Measurements from ENCODE around the gene TDRD9. TPM values are rescaled to one million over a fixed set of nuclear protein-coding genes. Genes with fewer than 3 reads are reported as not detected.

TDRD9 gene
- total and polyA plus RNA-seq, 2 experiments from 2014 or later: 0.24 TPM; not detected in 1

DNA sequence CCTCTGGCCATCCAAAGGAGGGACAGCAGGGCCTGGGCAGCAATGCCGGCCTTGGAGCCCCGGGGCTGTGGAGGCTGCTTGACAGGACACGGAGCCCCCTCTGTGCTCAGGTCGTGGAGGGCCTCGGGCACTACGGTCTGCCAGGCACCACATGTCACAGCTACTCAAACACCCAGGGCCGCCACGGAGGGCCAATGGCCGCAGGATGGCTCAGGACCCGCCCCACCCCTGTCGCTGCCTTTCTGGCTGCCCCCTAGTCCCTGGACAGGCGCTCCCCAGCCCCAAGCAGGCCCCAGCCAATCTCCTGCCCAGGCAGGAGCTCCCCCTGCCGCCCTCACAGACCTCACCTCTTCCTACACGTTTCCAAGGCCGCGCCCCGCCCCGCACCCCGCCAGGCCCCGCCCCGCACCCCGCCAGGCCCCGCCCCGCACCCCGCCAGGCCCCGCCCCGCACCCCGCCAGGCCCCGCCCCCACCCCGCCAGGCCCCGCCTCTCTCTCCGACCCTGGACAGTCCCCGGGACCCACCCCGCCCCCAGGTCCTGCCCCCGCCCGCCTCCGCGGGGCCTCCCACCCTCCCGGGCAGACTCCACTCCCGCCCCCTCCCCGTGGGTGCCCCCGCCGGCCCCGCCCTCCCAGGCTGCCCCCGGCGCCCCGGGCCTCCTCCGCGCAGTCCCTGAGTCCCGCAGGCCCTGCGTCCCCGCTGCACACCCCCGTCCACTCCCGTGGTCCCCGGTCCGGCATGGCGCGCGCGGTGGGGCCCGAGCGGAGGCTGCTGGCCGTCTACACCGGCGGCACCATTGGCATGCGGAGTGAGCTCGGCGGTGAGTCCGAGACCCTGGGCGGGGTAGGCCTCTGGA lies 157.0 kb downstream of the TDRD9 start, which contains the start of gene ASPG:
Gene ASPG, plus strand, starts transcription at position 669 of the 857 bp plus-strand sequence. Its CDS starts 71 bp downstream, at position 740.
- Mint-ChIP-seq H3K9me3 (no peaks in the 10 kb centered on the region; the same call in 2 of the 3 replicates), H3K36me3 (ENCODE audit: low read depth) (no peaks in the 10 kb centered on the region; the same call in 2 of the 3 replicates), H3K4me3 (peak within 1 kb of the TSS; percentile 56), H3K4me1 (peaks cover 5% of the 10 kb centered on the region; the same call in 2 of the 3 replicates), H3K27me3 (ENCODE audit: insufficient read depth, low read depth, poor library complexity) (peaks cover 19% of the 10 kb centered on the region), H3K27ac (no peak within 1 kb of the TSS; the same call in 1 of the 2 replicates)
- peak within 1 kb of the TSS; percentile 86 for H3K4me2 ChIP-seq
- no peak within 1 kb of the TSS for H3K27ac ChIP-seq (ENCODE audit: low read depth)
- peak within 1 kb of the TSS; percentile 90 for H2AFZ ChIP-seq
- H4K20me1 ChIP-seq (replicated peaks; ENCODE audit: insufficient read depth): no peaks in the 10 kb centered on the region
- H3K36me3 ChIP-seq (ENCODE audit: insufficient read depth): no peaks in the 10 kb centered on the region
- no peaks in the 10 kb centered on the region for H3K79me2 ChIP-seq (replicated peaks; ENCODE audit: insufficient read depth)
- no peaks in the 10 kb centered on the region for H3F3A ChIP-seq (replicated peaks; ENCODE audit: low read depth)
- peak within 1 kb of the TSS; percentile 62 for H3K4me3 ChIP-seq
- H3K27me3 ChIP-seq (ENCODE audit: insufficient read depth): peaks cover 8% of the 10 kb centered on the region; the same call in 1 of the 2 replicates
- ATAC-seq: peak; percentile 82
- 0 out of 2 replicates have a peak, but pooled peaks cover 3% of the 10 kb centered on the region for H3K4me1 ChIP-seq (ENCODE audit: insufficient read depth)
- TF ChIP-seq STAT1 (IDR thresholded peaks at IDR 0.05; ENCODE audit: unreplicated experiment) (no peak), CREB1 (CRISPR knock-in tag; IDR thresholded peaks at IDR 0.05; ENCODE audit: low read depth) (no peak), ZNF331 (CRISPR knock-in tag; IDR thresholded peaks at IDR 0.05; ENCODE audit: low read depth) (no peak), NANOG (IDR thresholded peaks at IDR 0.05; ENCODE audit: borderline replicate concordance) (no peak)
- TF ChIP-seq, protein P1, sequence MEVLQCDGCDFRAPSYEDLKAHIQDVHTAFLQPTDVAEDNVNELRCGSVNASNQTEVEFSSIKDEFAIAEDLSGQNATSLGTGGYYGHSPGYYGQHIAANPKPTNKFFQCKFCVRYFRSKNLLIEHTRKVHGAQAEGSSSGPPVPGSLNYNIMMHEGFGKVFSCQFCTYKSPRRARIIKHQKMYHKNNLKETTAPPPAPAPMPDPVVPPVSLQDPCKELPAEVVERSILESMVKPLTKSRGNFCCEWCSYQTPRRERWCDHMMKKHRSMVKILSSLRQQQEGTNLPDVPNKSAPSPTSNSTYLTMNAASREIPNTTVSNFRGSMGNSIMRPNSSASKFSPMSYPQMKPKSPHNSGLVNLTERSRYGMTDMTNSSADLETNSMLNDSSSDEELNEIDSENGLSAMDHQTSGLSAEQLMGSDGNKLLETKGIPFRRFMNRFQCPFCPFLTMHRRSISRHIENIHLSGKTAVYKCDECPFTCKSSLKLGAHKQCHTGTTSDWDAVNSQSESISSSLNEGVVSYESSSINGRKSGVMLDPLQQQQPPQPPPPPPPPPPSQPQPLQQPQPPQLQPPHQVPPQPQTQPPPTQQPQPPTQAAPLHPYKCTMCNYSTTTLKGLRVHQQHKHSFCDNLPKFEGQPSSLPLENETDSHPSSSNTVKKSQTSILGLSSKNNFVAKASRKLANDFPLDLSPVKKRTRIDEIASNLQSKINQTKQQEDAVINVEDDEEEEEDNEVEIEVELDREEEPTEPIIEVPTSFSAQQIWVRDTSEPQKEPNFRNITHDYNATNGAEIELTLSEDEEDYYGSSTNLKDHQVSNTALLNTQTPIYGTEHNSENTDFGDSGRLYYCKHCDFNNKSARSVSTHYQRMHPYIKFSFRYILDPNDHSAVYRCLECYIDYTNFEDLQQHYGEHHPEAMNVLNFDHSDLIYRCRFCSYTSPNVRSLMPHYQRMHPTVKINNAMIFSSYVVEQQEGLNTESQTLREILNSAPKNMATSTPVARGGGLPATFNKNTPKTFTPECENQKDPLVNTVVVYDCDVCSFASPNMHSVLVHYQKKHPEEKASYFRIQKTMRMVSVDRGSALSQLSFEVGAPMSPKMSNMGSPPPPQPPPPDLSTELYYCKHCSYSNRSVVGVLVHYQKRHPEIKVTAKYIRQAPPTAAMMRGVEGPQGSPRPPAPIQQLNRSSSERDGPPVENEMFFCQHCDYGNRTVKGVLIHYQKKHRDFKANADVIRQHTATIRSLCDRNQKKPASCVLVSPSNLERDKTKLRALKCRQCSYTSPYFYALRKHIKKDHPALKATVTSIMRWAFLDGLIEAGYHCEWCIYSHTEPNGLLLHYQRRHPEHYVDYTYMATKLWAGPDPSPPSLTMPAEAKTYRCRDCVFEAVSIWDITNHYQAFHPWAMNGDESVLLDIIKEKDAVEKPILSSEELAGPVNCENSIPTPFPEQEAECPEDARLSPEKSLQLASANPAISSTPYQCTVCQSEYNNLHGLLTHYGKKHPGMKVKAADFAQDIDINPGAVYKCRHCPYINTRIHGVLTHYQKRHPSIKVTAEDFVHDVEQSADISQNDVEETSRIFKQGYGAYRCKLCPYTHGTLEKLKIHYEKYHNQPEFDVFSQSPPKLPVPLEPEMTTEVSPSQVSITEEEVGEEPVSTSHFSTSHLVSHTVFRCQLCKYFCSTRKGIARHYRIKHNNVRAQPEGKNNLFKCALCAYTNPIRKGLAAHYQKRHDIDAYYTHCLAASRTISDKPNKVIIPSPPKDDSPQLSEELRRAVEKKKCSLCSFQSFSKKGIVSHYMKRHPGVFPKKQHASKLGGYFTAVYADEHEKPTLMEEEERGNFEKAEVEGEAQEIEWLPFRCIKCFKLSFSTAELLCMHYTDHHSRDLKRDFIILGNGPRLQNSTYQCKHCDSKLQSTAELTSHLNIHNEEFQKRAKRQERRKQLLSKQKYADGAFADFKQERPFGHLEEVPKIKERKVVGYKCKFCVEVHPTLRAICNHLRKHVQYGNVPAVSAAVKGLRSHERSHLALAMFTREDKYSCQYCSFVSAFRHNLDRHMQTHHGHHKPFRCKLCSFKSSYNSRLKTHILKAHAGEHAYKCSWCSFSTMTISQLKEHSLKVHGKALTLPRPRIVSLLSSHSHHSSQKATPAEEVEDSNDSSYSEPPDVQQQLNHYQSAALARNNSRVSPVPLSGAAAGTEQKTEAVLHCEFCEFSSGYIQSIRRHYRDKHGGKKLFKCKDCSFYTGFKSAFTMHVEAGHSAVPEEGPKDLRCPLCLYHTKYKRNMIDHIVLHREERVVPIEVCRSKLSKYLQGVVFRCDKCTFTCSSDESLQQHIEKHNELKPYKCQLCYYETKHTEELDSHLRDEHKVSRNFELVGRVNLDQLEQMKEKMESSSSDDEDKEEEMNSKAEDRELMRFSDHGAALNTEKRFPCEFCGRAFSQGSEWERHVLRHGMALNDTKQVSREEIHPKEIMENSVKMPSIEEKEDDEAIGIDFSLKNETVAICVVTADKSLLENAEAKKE (CRISPR knock-in tag; IDR thresholded peaks at IDR 0.05): no peak
- TF ChIP-seq, protein P2, sequence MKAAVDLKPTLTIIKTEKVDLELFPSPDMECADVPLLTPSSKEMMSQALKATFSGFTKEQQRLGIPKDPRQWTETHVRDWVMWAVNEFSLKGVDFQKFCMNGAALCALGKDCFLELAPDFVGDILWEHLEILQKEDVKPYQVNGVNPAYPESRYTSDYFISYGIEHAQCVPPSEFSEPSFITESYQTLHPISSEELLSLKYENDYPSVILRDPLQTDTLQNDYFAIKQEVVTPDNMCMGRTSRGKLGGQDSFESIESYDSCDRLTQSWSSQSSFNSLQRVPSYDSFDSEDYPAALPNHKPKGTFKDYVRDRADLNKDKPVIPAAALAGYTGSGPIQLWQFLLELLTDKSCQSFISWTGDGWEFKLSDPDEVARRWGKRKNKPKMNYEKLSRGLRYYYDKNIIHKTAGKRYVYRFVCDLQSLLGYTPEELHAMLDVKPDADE (IDR thresholded peaks at IDR 0.05): no peak
- TF ChIP-seq, protein P3, sequence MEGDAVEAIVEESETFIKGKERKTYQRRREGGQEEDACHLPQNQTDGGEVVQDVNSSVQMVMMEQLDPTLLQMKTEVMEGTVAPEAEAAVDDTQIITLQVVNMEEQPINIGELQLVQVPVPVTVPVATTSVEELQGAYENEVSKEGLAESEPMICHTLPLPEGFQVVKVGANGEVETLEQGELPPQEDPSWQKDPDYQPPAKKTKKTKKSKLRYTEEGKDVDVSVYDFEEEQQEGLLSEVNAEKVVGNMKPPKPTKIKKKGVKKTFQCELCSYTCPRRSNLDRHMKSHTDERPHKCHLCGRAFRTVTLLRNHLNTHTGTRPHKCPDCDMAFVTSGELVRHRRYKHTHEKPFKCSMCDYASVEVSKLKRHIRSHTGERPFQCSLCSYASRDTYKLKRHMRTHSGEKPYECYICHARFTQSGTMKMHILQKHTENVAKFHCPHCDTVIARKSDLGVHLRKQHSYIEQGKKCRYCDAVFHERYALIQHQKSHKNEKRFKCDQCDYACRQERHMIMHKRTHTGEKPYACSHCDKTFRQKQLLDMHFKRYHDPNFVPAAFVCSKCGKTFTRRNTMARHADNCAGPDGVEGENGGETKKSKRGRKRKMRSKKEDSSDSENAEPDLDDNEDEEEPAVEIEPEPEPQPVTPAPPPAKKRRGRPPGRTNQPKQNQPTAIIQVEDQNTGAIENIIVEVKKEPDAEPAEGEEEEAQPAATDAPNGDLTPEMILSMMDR (conservative IDR thresholded peaks at IDR 0.05; ENCODE audit: low read depth in 2 of 2): peak in 1 of 2 experiments; percentile 51; a peak in 2 of 4 replicates
- DNase-seq (ENCODE audit: low spot score): peak; percentile 83
- H3K9me2 ChIP-seq (ENCODE audit: insufficient read depth): no peaks in the 10 kb centered on the region

Data from GM23338 (cell line).